Astrocyte (in vitro differentiated cells and primary cell): ENCODE results near the gene GASK1B. TPM values are rescaled to one million over a fixed set of nuclear protein-coding genes. Genes with fewer than 3 reads are reported as not detected.

Source experiments
- DNase-seq: peaks from one replicate; pipeline ENCODE4 v3.0.0-alpha.2; 2010; ENCODE audit warnings: low read depth
- FAIRE-seq: peaks from 2 replicates; lab custom pipeline; 2011; peaks lifted over from hg19 to GRCh38; lab: Jason Lieb, UNC
- H2AFZ ChIP-seq: 2 replicates; pipeline ENCODE4 v1.6.0; 2012; ENCODE audit warnings: low read depth, low read length, inconsistent platforms
- H3K27ac ChIP-seq: 2 replicates; pipeline ENCODE4 v1.5.1; 2011; ENCODE audit warnings: low read depth, low read length, inconsistent platforms
- H3K27me3 ChIP-seq: 2 replicates; pipeline ENCODE4 v1.6.0; 2011; ENCODE audit warnings: low read length, inconsistent platforms; ENCODE audit not compliant: insufficient read depth
- H3K36me3 ChIP-seq: 2 replicates; pipeline ENCODE4 v1.5.1; 2011; ENCODE audit warnings: low read length, inconsistent platforms; ENCODE audit not compliant: insufficient read depth
- H3K4me1 ChIP-seq: 2 replicates; pipeline ENCODE4 v1.5.1; 2011; ENCODE audit warnings: low read length, inconsistent platforms; ENCODE audit not compliant: insufficient read depth
- H3K4me2 ChIP-seq: 2 replicates; pipeline ENCODE4 v1.6.0; 2012; ENCODE audit warnings: low read length, inconsistent platforms
- H3K4me3 ChIP-seq: 2 replicates; pipeline ENCODE4 v1.5.1; 2011; ENCODE audit warnings: low read depth, mild to moderate bottlenecking, low read length, inconsistent platforms; ENCODE audit not compliant: insufficient read depth
- H3K79me2 ChIP-seq: 2 replicates; pipeline ENCODE4 v1.6.0; 2012; ENCODE audit warnings: mild to moderate bottlenecking, low read length, inconsistent platforms; ENCODE audit not compliant: insufficient read depth
- H3K9ac ChIP-seq: 2 replicates; pipeline ENCODE4 v1.6.0; 2012; ENCODE audit warnings: mild to moderate bottlenecking, low read length, inconsistent platforms
- H3K9me3 ChIP-seq: 2 replicates; pipeline ENCODE4 v1.5.1; 2012; ENCODE audit warnings: low read depth, mild to moderate bottlenecking, low read length, inconsistent platforms; ENCODE audit not compliant: insufficient read depth
- H4K20me1 ChIP-seq: 2 replicates; pipeline ENCODE4 v1.6.0; 2012; ENCODE audit warnings: low read length, inconsistent platforms; ENCODE audit not compliant: insufficient read depth
- H3K27ac Mint-ChIP-seq: one replicate; pipeline ENCODE4 v1.8.0; 2021; ENCODE audit warnings: mild to moderate bottlenecking, mixed read lengths; ENCODE audit not compliant: unreplicated experiment
- H3K27me3 Mint-ChIP-seq: one replicate; pipeline ENCODE4 v1.8.0; 2021; ENCODE audit warnings: low read depth, mixed read lengths; ENCODE audit not compliant: unreplicated experiment
- H3K36me3 Mint-ChIP-seq: one replicate; pipeline ENCODE4 v1.8.0; 2021; ENCODE audit warnings: low read depth, mixed read lengths; ENCODE audit not compliant: unreplicated experiment
- H3K4me1 Mint-ChIP-seq: one replicate; pipeline ENCODE4 v1.8.0; 2021; ENCODE audit warnings: low read depth, mixed read lengths; ENCODE audit not compliant: unreplicated experiment
- H3K4me3 Mint-ChIP-seq: one replicate; pipeline ENCODE4 v1.8.0; 2021; ENCODE audit warnings: mild to moderate bottlenecking, moderate library complexity, mixed read lengths; ENCODE audit not compliant: unreplicated experiment
- H3K9me3 Mint-ChIP-seq: one replicate; pipeline ENCODE4 v1.8.0; 2021; ENCODE audit warnings: mild to moderate bottlenecking, mixed read lengths; ENCODE audit not compliant: unreplicated experiment
- CTCF ChIP-seq: IDR thresholded peaks from 2 replicates; pipeline ENCODE4 v1.5.1; 2011; ENCODE audit warnings: low read depth, mild to moderate bottlenecking, inconsistent platforms, low read length, moderate library complexity; ENCODE audit not compliant: insufficient read depth
- EZH2 ChIP-seq: IDR thresholded peaks from 2 replicates; pipeline ENCODE4 v1.6.1; 2012; ENCODE audit warnings: mild to moderate bottlenecking, low read length, inconsistent platforms; ENCODE audit not compliant: insufficient read depth
- total RNA-seq: library from RNA; stranded (reverse); gene quantifications from 2 replicates; pipeline ENCODE4 v1.2.1, GENCODE V29; 2021

The GASK1B gene
- total RNA-seq, 1 donor from 2014 or later: 34.2 TPM

GRCh38 chr4:158131027-158131426, 41.8 kb downstream of the GASK1B start:
- FAIRE-seq (peak; percentile 5), DNase-seq (peak; percentile 5)
- no peak for TF ChIP-seq CTCF
- TF ChIP-seq EZH2: no peak
- Mint-ChIP-seq H3K27ac (no peak overlapping the region), H3K27me3 (no peaks in the 10 kb centered on the region), H3K4me1 (peaks cover 9% of the 10 kb centered on the region), H3K4me3 (no peak overlapping the region), H3K9me3 (peaks cover 1% of the 10 kb centered on the region), H3K36me3 (peaks cover 3% of the 10 kb centered on the region)
- Histone ChIP-seq H3K36me3 (no peaks in the 10 kb centered on the region), H4K20me1 (no peaks in the 10 kb centered on the region), H3K27ac (no peak overlapping the region), H3K4me2 (no peak overlapping the region), H3K27me3 (no peaks in the 10 kb centered on the region), H3K4me1 (no peaks in the 10 kb centered on the region), H2AFZ (no peak overlapping the region), H3K9me3 (no peaks in the 10 kb centered on the region), H3K9ac (no peak overlapping the region), H3K4me3 (no peak overlapping the region), H3K79me2 (no peaks in the 10 kb centered on the region)

- no peaks in the 10 kb centered on the region for H3K27me3 ChIP-seq
- H3K9me3 ChIP-seq: no peaks in the 10 kb centered on the region
- H3K9me3 Mint-ChIP-seq: peaks cover 1% of the 10 kb centered on the region
- H2AFZ ChIP-seq: no peak overlapping the region
- H3K4me3 Mint-ChIP-seq: no peak overlapping the region
- no peak overlapping the region for H3K4me3 ChIP-seq
- no peaks in the 10 kb centered on the region for H3K36me3 ChIP-seq
- peaks cover 3% of the 10 kb centered on the region for H3K36me3 Mint-ChIP-seq
- no peak overlapping the region for H3K27ac ChIP-seq
- no peaks in the 10 kb centered on the region for H3K79me2 ChIP-seq
- no peaks in the 10 kb centered on the region for H4K20me1 ChIP-seq
- peaks cover 13% of the 10 kb centered on the region for H3K4me1 Mint-ChIP-seq
- TF ChIP-seq CTCF (no peak), EZH2 (no peak)
- H3K27me3 Mint-ChIP-seq: no peaks in the 10 kb centered on the region
- H3K9ac ChIP-seq: no peak overlapping the region
- H3K4me1 ChIP-seq: no peaks in the 10 kb centered on the region
- FAIRE-seq (no peak), DNase-seq (no peak)
- H3K27ac Mint-ChIP-seq: no peak overlapping the region
- no peak overlapping the region for H3K4me2 ChIP-seq
These were observed 42.6 kb downstream of the GASK1B start for GRCh38 chr4:158130204-158130603.

DNA sequence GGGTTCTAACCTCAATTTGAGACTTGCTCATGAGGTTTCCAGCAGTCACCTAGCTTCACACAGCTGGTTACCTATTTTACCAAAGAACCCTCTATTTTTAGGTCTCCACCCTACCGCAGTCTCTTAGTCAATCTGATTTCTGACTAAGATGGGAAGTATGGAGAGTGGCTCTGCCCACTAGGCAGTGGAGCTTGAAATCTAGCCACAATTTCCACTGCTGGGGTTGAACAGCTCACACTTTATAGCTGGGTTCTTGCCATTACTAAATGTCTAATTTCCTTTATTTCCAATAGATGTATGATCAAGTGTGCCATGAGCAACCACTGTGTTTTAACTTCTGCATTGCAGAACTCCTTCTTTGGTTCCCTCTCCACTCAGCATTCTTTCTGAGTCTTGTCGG, 43.1 kb downstream of the GASK1B start:
- FAIRE-seq: no peak
- H3K4me2 ChIP-seq: no peak overlapping the region

More for the DNA sequence above, 43.1 kb downstream of the GASK1B start:
- H3K27ac Mint-ChIP-seq: no peak overlapping the region
- H3K9ac ChIP-seq: no peak overlapping the region
- H3K4me1 Mint-ChIP-seq: peaks cover 13% of the 10 kb centered on the region
- no peak overlapping the region for H3K27ac ChIP-seq
- no peaks in the 10 kb centered on the region for H3K4me1 ChIP-seq
- DNase-seq: peak; percentile 47
- peaks cover 1% of the 10 kb centered on the region for H3K9me3 Mint-ChIP-seq
- no peak overlapping the region for H3K4me3 ChIP-seq
- H2AFZ ChIP-seq: no peak overlapping the region
- no peaks in the 10 kb centered on the region for H3K36me3 ChIP-seq
- no peaks in the 10 kb centered on the region for H3K27me3 Mint-ChIP-seq
- no peak for TF ChIP-seq EZH2
- TF ChIP-seq CTCF: no peak
- no peaks in the 10 kb centered on the region for H3K79me2 ChIP-seq
- peaks cover 3% of the 10 kb centered on the region for H3K36me3 Mint-ChIP-seq
- H3K4me3 Mint-ChIP-seq: no peak overlapping the region
- H4K20me1 ChIP-seq: no peaks in the 10 kb centered on the region
- H3K9me3 ChIP-seq: no peaks in the 10 kb centered on the region
- no peaks in the 10 kb centered on the region for H3K27me3 ChIP-seq
